Ishikawa (cell line): ENCODE results near the gene M1AP.

Source experiments
- CEBPB ChIP-seq: IDR thresholded peaks from 2 replicates; pipeline ENCODE4 v1.6.1; 2012
- CREB1 ChIP-seq: IDR thresholded peaks from 2 replicates; pipeline ENCODE4 v1.6.1; 2012; ENCODE audit warnings: low read depth
- EGR1 ChIP-seq: IDR thresholded peaks from 2 replicates; pipeline ENCODE4 v1.6.1; 2012
- EP300 ChIP-seq: IDR thresholded peaks from 2 replicates; pipeline ENCODE4 v1.6.1; 2012; ENCODE audit warnings: borderline replicate concordance
- FOXM1 ChIP-seq: IDR thresholded peaks from 2 replicates; pipeline ENCODE4 v1.6.1; 2012; ENCODE audit warnings: low read depth, borderline replicate concordance
- NFIC ChIP-seq: IDR thresholded peaks from 2 replicates; pipeline ENCODE4 v1.6.1; 2012
- RAD21 ChIP-seq: IDR thresholded peaks from 2 replicates; pipeline ENCODE4 v1.6.1; 2012; ENCODE audit warnings: low read depth
- TAF1 ChIP-seq: IDR thresholded peaks from 2 replicates; pipeline ENCODE4 v1.6.1; 2012; ENCODE audit warnings: low read depth, mild to moderate bottlenecking
- TCF12 ChIP-seq: IDR thresholded peaks from 2 replicates; pipeline ENCODE4 v1.6.1; 2012; ENCODE audit warnings: low read depth
- TEAD4 ChIP-seq: IDR thresholded peaks from 2 replicates; pipeline ENCODE4 v1.6.1; 2012
- YY1 ChIP-seq: IDR thresholded peaks from 2 replicates; pipeline ENCODE4 v1.6.1; 2012; ENCODE audit warnings: low read depth
- ZBTB7A ChIP-seq: IDR thresholded peaks from 2 replicates; pipeline ENCODE4 v1.6.1; 2012; ENCODE audit warnings: low read depth
- TF ChIP-seq, protein P1 (sequence below): IDR thresholded peaks from 2 replicates; pipeline ENCODE4 v1.6.1; 2012; ENCODE audit warnings: low read depth, mild to moderate bottlenecking
- TF ChIP-seq, protein P2 (sequence below): IDR thresholded peaks from 2 replicates; pipeline ENCODE4 v1.6.1; 2012
- TF ChIP-seq, protein P3 (sequence below): IDR thresholded peaks from 2 replicates; pipeline ENCODE4 v1.6.1; 2012

Gene M1AP

DNA sequence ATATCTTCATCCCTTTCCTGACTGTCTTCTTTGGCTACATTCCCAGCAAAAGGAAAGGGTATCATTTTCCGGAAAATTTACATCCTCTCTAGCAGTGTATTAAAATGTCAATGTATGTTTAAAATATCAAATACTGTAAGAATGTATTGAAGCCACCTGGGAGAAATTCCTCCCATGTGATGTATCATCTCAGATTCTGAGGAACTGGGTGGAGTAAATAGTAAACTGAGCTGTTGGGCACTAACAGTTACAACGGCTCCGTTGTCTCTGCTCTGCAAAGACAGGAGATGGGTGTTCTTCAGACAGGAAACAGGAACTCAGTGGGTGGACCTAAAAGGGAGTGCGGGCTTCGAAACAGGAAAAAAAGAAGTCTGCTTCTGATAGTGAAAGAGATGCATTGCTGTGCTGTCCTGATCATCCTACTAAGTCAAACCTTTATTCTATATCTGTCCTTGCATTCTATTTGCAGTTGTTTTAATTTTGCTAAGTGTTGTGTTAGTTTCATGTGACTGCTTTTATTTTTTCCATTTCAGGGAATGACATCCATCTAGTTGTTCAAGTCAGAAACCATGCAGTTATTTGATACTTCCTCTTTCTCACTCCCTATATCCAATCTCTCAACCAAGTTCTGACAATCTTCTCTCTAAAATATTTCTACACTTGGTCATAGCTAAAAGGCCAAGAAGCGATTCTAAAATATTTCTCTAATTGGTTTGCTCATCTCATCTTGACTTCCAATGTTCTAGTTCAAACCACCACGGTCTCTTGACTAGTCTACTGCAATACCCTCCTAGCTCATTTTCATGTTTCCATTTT, 74.2 kb downstream of the M1AP start:
- TF ChIP-seq, protein P1, sequence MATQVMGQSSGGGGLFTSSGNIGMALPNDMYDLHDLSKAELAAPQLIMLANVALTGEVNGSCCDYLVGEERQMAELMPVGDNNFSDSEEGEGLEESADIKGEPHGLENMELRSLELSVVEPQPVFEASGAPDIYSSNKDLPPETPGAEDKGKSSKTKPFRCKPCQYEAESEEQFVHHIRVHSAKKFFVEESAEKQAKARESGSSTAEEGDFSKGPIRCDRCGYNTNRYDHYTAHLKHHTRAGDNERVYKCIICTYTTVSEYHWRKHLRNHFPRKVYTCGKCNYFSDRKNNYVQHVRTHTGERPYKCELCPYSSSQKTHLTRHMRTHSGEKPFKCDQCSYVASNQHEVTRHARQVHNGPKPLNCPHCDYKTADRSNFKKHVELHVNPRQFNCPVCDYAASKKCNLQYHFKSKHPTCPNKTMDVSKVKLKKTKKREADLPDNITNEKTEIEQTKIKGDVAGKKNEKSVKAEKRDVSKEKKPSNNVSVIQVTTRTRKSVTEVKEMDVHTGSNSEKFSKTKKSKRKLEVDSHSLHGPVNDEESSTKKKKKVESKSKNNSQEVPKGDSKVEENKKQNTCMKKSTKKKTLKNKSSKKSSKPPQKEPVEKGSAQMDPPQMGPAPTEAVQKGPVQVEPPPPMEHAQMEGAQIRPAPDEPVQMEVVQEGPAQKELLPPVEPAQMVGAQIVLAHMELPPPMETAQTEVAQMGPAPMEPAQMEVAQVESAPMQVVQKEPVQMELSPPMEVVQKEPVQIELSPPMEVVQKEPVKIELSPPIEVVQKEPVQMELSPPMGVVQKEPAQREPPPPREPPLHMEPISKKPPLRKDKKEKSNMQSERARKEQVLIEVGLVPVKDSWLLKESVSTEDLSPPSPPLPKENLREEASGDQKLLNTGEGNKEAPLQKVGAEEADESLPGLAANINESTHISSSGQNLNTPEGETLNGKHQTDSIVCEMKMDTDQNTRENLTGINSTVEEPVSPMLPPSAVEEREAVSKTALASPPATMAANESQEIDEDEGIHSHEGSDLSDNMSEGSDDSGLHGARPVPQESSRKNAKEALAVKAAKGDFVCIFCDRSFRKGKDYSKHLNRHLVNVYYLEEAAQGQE, result no peak
- TF ChIP-seq, protein P2, sequence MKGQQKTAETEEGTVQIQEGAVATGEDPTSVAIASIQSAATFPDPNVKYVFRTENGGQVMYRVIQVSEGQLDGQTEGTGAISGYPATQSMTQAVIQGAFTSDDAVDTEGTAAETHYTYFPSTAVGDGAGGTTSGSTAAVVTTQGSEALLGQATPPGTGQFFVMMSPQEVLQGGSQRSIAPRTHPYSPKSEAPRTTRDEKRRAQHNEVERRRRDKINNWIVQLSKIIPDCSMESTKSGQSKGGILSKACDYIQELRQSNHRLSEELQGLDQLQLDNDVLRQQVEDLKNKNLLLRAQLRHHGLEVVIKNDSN, result no peak
- TF ChIP-seq NFIC (no peak), EP300 (no peak), TAF1 (no peak), EGR1 (no peak), CEBPB (no peak), TEAD4 (no peak), YY1 (no peak), TCF12 (no peak), CREB1 (no peak), FOXM1 (no peak), RAD21 (no peak), ZBTB7A (no peak)
- TF ChIP-seq, protein P3, sequence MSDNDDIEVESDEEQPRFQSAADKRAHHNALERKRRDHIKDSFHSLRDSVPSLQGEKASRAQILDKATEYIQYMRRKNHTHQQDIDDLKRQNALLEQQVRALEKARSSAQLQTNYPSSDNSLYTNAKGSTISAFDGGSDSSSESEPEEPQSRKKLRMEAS, result no peak

DNA sequence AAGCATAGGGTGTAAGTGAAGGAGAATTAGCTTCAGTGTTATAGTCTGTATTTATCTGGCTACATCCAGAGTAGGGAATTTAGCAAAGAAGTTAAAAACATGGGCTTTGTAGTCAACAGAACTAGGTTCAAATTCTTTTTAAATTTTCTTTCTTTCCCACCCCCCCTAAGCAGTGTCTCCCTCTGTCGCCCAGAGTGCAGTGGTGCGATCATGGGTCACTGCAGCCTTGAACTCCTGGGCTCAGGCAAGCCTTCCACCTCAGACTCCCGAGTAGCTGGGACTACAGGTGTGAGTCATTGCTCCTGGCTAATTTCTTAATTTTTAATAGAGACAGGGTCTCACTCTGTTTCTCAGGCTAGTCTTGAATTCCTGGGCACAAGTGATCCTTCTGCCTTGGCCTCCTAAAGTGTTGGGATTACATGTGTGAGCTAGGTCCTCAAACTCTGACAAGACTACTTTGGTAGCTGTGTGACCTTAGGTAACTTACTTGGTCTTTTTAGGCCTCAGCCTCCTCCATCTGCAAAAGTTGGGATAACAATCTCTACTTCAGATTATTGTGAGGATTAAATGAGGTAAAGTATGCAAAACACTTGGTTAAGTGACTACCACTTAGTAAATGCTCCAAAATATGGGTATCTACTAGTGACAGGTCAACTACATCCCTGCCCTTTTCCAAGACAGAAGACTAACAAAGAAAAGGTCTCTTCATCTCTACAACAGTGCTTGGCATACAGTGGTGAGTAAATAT, 75.8 kb downstream of the M1AP start:
- TF ChIP-seq, protein P1, result no peak
- TF ChIP-seq EGR1 (no peak), NFIC (no peak), TCF12 (no peak), RAD21 (no peak), ZBTB7A (no peak), CEBPB (no peak), TAF1 (no peak), TEAD4 (no peak), FOXM1 (no peak), EP300 (no peak), YY1 (no peak), CREB1 (no peak)
- TF ChIP-seq, protein P3, result no peak
- TF ChIP-seq, protein P2, result no peak

DNA sequence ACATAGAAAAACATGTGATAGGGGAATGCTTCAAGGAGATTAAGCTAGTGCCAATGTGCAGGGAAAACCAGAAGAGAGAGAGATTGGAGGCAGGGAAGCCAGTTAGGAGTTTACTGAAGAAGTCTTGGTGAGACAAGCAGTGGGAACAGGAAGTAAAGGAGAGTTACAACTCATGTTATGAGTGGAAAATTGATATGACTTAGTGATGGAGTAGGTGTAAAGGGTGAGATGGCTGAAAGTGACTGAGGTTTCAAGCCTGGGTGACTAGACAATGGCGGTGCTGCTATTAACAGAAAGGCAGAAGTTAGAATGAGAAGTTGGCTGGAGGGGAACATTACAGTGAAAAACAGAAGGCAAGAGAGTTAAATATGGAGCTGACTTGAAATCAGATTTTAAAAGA, 77.1 kb downstream of the M1AP start:
- TF ChIP-seq FOXM1 (no peak), TCF12 (no peak), EGR1 (no peak), CREB1 (no peak), YY1 (no peak), TAF1 (no peak), TEAD4 (no peak), EP300 (no peak), NFIC (no peak), CEBPB (no peak), ZBTB7A (no peak)
- TF ChIP-seq, protein P1, result no peak
- TF ChIP-seq, protein P2, result no peak
- TF ChIP-seq, protein P3, result no peak
